Smooth muscle cell (in vitro differentiated cells): ENCODE results near the gene OSBPL5. TPM values are rescaled to one million over a fixed set of nuclear protein-coding genes. Genes with fewer than 3 reads are reported as not detected.

ENCODE experiments used
- DNase-seq: peaks from one replicate; lab custom pipeline; 2025; ENCODE audit not compliant: unreplicated experiment; lab: John Stamatoyannopoulos, UW
- H2AFZ ChIP-seq: fragments of 200-600 bp; sonication (generic); 2 replicates; pipeline ENCODE4 v1.6.0; 2016; ENCODE audit warnings: antibody characterized with exemption, low read depth, mild to moderate bottlenecking
- H3F3A ChIP-seq: fragments of 200-600 bp; sonication (generic); 2 replicates; pipeline ENCODE4 v1.6.0; 2017; ENCODE audit warnings: antibody characterized with exemption, low read depth
- H3K27ac ChIP-seq: fragments of 200-600 bp; sonication (generic); 2 replicates; pipeline ENCODE4 v1.5.1; 2016; ENCODE audit warnings: low read depth, mild to moderate bottlenecking
- H3K27me3 ChIP-seq: fragments of 200-600 bp; sonication (generic); 2 replicates; pipeline ENCODE4 v1.6.1; 2016; ENCODE audit warnings: low read depth, mild to moderate bottlenecking
- H3K36me3 ChIP-seq: fragments of 200-600 bp; sonication (generic); 2 replicates; pipeline ENCODE4 v1.5.1; 2016; ENCODE audit warnings: low read depth
- H3K4me1 ChIP-seq: fragments of 200-600 bp; sonication (generic); 2 replicates; pipeline ENCODE4 v1.5.1; 2016; ENCODE audit warnings: low read depth
- H3K4me2 ChIP-seq: fragments of 200-600 bp; sonication (generic); 2 replicates; pipeline ENCODE4 v1.6.0; 2016; ENCODE audit warnings: mild to moderate bottlenecking
- H3K4me3 ChIP-seq: fragments of 200-600 bp; sonication (generic); 2 replicates; pipeline ENCODE4 v1.5.1; 2016; ENCODE audit warnings: mild to moderate bottlenecking
- H3K79me2 ChIP-seq: fragments of 200-600 bp; sonication (generic); 2 replicates; pipeline ENCODE4 v1.6.0; 2016; ENCODE audit warnings: low read depth, mild to moderate bottlenecking
- H3K9ac ChIP-seq: fragments of 200-600 bp; sonication (generic); 2 replicates; pipeline ENCODE4 v1.6.0; 2016; ENCODE audit warnings: low read depth
- H3K9me3 ChIP-seq: fragments of 200-600 bp; sonication (generic); replicated peaks from 2 replicates; pipeline ENCODE4 v1.5.1; 2016; ENCODE audit warnings: low read depth
- H4K20me1 ChIP-seq: fragments of 200-600 bp; sonication (generic); 2 replicates; pipeline ENCODE4 v1.6.0; 2016; ENCODE audit warnings: low read depth
- WGBS: methylation state at CpG from one replicate; pipeline ENCODE4 v1.1.7; 2016; ENCODE audit warnings: low lambda C conversion rate; 5-methylcytosine and 5-hydroxymethylcytosine counted together
- polyA plus RNA-seq: library from polyadenylated mRNA; unstranded; fragments of >200 nt; fragmentation: Nextera tagmentation; extraction: Ambion mirVana; gene quantifications from 2 replicates; pipeline ENCODE4 v1.2.1, GENCODE V29; 2016
- total RNA-seq: library from RNA; depleted of rRNA; stranded (reverse); fragments of >200 nt; gene quantifications from 2 replicates; pipeline ENCODE4 v1.2.3, GENCODE V29; 2014
- TF ChIP-seq, protein P1 (sequence below): fragments of 200-600 bp; sonication (generic); IDR thresholded peaks from 2 replicates; pipeline ENCODE4 v1.5.1; 2017; ENCODE audit warnings: borderline replicate concordance, mild to moderate bottlenecking, antibody characterized with exemption; ENCODE audit not compliant: insufficient read depth, poor library complexity, severe bottlenecking

The OSBPL5 gene
- total and polyA plus RNA-seq, 2 experiments from 2014 or later, result 27.3 to 43.4 TPM

DNA sequence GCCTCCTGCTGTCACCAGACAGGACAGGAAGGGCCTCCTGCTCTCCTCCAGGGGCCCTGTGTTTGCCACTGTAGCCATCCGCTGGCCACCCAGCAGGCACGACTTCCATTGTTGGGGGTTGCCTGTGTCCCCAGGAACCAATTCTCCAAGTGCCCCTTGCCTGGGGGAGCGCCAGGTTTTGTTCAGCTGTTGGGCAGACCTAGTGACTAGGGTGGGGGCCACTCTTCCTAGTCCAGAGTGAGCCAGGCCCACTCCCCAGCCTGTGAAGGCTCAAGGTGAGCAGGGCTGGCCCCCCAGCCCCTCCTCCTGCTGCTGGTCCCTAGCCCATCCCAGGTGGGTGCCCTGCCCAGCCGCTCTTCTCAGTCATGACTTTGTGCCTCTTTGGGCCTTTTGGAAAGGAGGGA is 30.9 kb downstream of the OSBPL5 start:
- Histone ChIP-seq H3K27ac (no peak overlapping the region), H3K27me3 (no peaks in the 10 kb centered on the region), H3K4me3 (no peak overlapping the region), H3K9ac (no peak overlapping the region), H4K20me1 (peaks cover 97% of the 10 kb centered on the region), H3K4me1 (peaks cover 4% of the 10 kb centered on the region), H3F3A (no peaks in the 10 kb centered on the region), H2AFZ (no peak overlapping the region), H3K79me2 (peaks cover 7% of the 10 kb centered on the region), H3K9me3 (no peaks in the 10 kb centered on the region), H3K36me3 (no peaks in the 10 kb centered on the region), H3K4me2 (no peak overlapping the region)
- TF ChIP-seq, protein P1, sequence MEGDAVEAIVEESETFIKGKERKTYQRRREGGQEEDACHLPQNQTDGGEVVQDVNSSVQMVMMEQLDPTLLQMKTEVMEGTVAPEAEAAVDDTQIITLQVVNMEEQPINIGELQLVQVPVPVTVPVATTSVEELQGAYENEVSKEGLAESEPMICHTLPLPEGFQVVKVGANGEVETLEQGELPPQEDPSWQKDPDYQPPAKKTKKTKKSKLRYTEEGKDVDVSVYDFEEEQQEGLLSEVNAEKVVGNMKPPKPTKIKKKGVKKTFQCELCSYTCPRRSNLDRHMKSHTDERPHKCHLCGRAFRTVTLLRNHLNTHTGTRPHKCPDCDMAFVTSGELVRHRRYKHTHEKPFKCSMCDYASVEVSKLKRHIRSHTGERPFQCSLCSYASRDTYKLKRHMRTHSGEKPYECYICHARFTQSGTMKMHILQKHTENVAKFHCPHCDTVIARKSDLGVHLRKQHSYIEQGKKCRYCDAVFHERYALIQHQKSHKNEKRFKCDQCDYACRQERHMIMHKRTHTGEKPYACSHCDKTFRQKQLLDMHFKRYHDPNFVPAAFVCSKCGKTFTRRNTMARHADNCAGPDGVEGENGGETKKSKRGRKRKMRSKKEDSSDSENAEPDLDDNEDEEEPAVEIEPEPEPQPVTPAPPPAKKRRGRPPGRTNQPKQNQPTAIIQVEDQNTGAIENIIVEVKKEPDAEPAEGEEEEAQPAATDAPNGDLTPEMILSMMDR, result no peak
- 85% methylated on average over 4 of the region's 4 CpGs for WGBS
- DNase-seq, result no peak

DNA sequence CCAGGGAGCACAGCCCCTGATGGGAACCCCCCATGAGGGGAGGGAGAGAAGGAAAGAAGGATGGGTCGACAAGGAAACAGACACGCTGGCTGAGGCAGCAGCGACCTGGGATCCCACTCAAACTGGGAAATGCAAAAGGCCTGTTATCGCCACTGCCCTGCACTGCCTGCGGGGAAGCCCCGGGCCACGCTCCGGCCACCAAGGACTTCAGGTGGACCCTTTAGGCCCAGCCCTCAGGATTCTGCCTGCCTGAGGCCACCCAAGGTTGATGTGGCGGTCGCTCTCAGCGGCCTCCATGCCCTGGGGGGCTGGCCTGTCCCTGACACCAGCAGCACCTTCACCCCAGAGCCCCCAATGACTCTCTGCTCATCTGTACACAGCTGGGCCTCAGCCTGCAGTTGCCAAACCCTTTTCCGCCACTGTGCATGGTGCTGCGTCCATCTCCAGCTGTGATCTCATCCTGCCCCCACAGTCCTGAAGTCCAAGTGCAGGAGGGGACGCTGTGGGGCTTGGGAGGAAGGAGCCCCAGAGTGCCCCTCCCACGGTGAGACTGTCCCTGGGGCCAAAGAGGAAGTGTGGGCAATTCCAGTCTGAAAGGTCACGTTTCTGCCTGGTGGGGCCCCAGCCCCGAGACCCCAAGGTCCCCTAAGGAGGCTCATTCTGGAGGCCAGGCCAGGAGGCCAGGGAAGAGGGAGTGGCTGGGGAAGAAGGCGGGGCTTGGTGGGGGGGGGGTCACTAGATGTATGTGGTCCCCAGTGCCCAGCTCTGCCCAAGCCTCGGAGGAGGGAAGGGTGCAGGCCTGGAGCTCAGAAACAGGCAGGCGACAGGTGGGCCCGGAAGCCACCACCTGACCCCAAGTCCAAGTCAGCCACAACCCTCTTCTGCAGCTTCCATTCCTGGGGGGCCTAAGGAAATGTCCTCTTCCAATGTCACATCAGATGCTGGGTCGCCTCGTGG is 31.6 kb downstream of the OSBPL5 start:
- no peak overlapping the region for H3K27ac ChIP-seq
- H3F3A ChIP-seq, result no peaks in the 10 kb centered on the region
- no peaks in the 10 kb centered on the region for H3K9me3 ChIP-seq
- no peaks in the 10 kb centered on the region for H3K27me3 ChIP-seq
- H2AFZ ChIP-seq, result no peak overlapping the region
- no peaks in the 10 kb centered on the region for H3K36me3 ChIP-seq
- H3K4me2 ChIP-seq, result no peak overlapping the region
- 95% methylated on average over 22 of the region's 23 CpGs for WGBS
- H3K4me3 ChIP-seq, result no peak overlapping the region
- H3K79me2 ChIP-seq, result peaks cover 7% of the 10 kb centered on the region
- peaks cover 4% of the 10 kb centered on the region for H3K4me1 ChIP-seq
- H3K9ac ChIP-seq, result no peak overlapping the region
- H4K20me1 ChIP-seq, result peaks cover 97% of the 10 kb centered on the region
- TF ChIP-seq, protein P1, result no peak
- no peak for DNase-seq

DNA sequence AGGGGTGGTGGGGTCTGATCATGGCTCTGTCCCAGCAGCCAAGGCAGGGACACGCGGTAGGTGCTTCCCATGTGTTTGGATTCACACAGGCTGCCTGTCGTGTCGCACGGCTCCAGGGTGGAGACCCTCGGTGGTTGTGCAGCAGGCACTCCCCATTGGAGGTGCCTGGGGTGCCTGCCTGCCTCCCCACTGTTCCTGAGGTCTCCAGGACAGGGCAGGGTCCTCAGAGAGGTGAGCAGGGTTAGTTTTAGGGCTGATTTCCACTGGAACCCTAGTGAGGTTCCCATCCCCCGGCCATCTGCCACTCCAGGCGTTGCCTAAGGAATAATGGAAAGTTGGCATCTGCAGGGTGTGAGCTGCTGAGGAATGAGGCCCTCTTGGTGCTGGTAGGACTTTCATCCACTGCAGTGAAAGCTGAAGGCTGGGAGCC is 32.3 kb downstream of the OSBPL5 start:
- TF ChIP-seq, protein P1, result no peak
- H3K9me3 ChIP-seq, result no peaks in the 10 kb centered on the region
- H3F3A ChIP-seq, result no peaks in the 10 kb centered on the region
- DNase-seq, result no peak
- H3K4me1 ChIP-seq, result peaks cover 4% of the 10 kb centered on the region
- H3K79me2 ChIP-seq, result peaks cover 7% of the 10 kb centered on the region
- H3K27me3 ChIP-seq, result no peaks in the 10 kb centered on the region
- H2AFZ ChIP-seq, result no peak overlapping the region
- WGBS, result 96% methylated on average over 8 of the region's 8 CpGs
- no peaks in the 10 kb centered on the region for H3K36me3 ChIP-seq
- no peak overlapping the region for H3K4me2 ChIP-seq
- H3K9ac ChIP-seq, result no peak overlapping the region
- no peak overlapping the region for H3K4me3 ChIP-seq
- H3K27ac ChIP-seq, result no peak overlapping the region
- peaks cover 97% of the 10 kb centered on the region for H4K20me1 ChIP-seq
